Activated T-cell treated with anti-CD3 and anti-CD28 coated beads for 48 hours (primary cell): Measurements from ENCODE around the gene KIF18A.
"Not testable (repeated sequence)": the region's sequence is repeated elsewhere in the genome, so short reads cannot be mapped to it uniquely, and the experiment has no call there.

Experiments
- DNase-seq: peaks from one replicate; pipeline ENCODE4 v3.0.0-alpha.2; 2020; ENCODE audit warnings: low read depth

The KIF18A gene

GRCh38 chr11:28106353-28107043, 1.5 kb downstream of the KIF18A start:
- DNase-seq: no peak

GRCh38 chr11:28105869-28106268, 2.1 kb downstream of the KIF18A start:
- DNase-seq: no peak

GRCh38 chr11:28104984-28105383, 3.0 kb downstream of the KIF18A start:
- no peak for DNase-seq

- DNase-seq: no peak
These were observed 3.5 kb downstream of the KIF18A start for GRCh38 chr11:28104425-28104824.

- not testable (repeated sequence) for DNase-seq
These were observed 5.7 kb downstream of the KIF18A start for GRCh38 chr11:28102300-28102699.

GRCh38 chr11:28100665-28101064, 7.3 kb downstream of the KIF18A start:
- no peak for DNase-seq

- no peak for DNase-seq
These were observed 8.2 kb downstream of the KIF18A start for GRCh38 chr11:28099715-28100114.

- no peak for DNase-seq
These were observed 9.7 kb downstream of the KIF18A start for GRCh38 chr11:28098257-28098656.

GRCh38 chr11:28092786-28093185, 15.2 kb downstream of the KIF18A start:
- no peak for DNase-seq

GRCh38 chr11:28090052-28090749, 17.8 kb downstream of the KIF18A start:
- DNase-seq: no peak

- DNase-seq: no peak
These were observed 18.6 kb downstream of the KIF18A start for GRCh38 chr11:28089378-28089777.

- DNase-seq: not testable (repeated sequence)
These were observed 20.3 kb downstream of the KIF18A start for GRCh38 chr11:28087693-28088092.

- DNase-seq: not testable (repeated sequence)
These were observed 20.8 kb downstream of the KIF18A start for GRCh38 chr11:28087192-28087591.

GRCh38 chr11:28086569-28086968, 21.4 kb downstream of the KIF18A start:
- DNase-seq: no peak

- DNase-seq: no peak
These were observed 24.8 kb downstream of the KIF18A start for GRCh38 chr11:28083118-28083517.

- DNase-seq: no peak
These were observed 30.4 kb downstream of the KIF18A start for GRCh38 chr11:28077521-28077920.

GRCh38 chr11:28072321-28072720, 35.6 kb downstream of the KIF18A start:
- DNase-seq: no peak

- DNase-seq: no peak
These were observed 36.7 kb downstream of the KIF18A start for GRCh38 chr11:28071305-28071704.

- DNase-seq: no peak
These were observed 49.6 kb downstream of the KIF18A start for GRCh38 chr11:28058333-28058732.

- DNase-seq: no peak
These were observed 53.1 kb downstream of the KIF18A start for GRCh38 chr11:28054821-28055220.

GRCh38 chr11:28049338-28050216, 58.4 kb downstream of the KIF18A start:
- DNase-seq: no peak

- no peak for DNase-seq
These were observed 59.1 kb downstream of the KIF18A start for GRCh38 chr11:28048812-28049211.
